ENCODE measurements around the gene LRRFIP1.
A peak's percentile ranks its signal among the peaks of the same experiment; 100 is the strongest.
"Not testable (repeated sequence)": the region's sequence is repeated elsewhere in the genome, so short reads cannot be mapped to it uniquely, and the experiment has no call there.

LRRFIP1 gene

GRCh38 chr2:237732070-237732469, 104.7 kb downstream of the LRRFIP1 start:
- DNase-seq: no peak

- no peak for DNase-seq
Measured at GRCh38 chr2:237732790-237733381, 105.5 kb downstream of the LRRFIP1 start.

GRCh38 chr2:237733677-237734300, 106.4 kb downstream of the LRRFIP1 start:
- DNase-seq: no peak

- no peak for DNase-seq
Measured at GRCh38 chr2:237734905-237735623, 107.7 kb downstream of the LRRFIP1 start.

- no peak for DNase-seq
Measured at GRCh38 chr2:237735798-237736197, 108.4 kb downstream of the LRRFIP1 start.

GRCh38 chr2:237736783-237737182, 109.4 kb downstream of the LRRFIP1 start:
- no peak for DNase-seq

- DNase-seq: no peak
Measured at GRCh38 chr2:237737196-237737865, 109.9 kb downstream of the LRRFIP1 start.

DNA sequence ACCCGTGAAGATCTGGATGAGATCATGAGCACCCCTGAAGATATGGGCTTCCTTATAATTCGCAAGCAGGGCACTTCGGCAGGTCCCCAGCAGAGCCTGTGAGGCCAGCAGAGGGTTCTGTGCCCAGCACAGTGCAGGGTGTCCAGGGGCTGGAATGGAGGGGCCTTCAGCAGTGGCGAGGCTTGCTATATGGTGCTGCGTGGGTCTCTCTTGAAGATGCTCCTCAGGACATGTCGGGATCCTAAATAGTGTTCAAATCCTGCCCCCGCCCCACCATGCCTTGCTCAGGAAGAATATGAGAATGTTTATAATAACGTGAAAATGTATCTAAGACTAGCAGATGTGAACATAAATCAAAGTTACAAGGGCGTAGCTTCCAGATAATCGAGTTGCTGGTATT, 110.9 kb downstream of the LRRFIP1 start:
- DNase-seq: no peak

GRCh38 chr2:237739101-237739500, 111.7 kb downstream of the LRRFIP1 start:
- DNase-seq: no peak

- no peak for DNase-seq
Measured at GRCh38 chr2:237742191-237742590, 114.8 kb downstream of the LRRFIP1 start.

GRCh38 chr2:237742614-237743013, 115.2 kb downstream of the LRRFIP1 start:
- no peak for DNase-seq

DNA sequence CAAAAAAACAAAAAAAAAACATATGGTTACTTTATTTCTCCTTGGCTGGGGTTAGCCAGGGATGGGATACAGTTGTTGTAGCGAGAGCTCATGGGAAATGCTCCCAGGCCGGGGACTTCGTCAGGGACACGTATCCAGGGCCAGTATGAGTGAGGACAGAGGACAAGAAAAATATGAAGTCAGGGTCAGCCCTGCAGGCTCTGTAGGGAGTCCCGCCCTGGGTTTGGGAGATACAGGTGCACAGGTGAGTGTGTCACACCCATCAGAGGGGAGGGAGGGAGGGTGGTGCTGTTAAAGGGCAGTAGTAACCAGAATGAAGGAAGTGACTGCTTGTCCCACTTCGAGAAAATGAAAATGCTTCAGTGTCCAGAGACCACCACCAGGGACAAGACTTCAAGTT, 115.6 kb downstream of the LRRFIP1 start:
- DNase-seq: no peak

DNA sequence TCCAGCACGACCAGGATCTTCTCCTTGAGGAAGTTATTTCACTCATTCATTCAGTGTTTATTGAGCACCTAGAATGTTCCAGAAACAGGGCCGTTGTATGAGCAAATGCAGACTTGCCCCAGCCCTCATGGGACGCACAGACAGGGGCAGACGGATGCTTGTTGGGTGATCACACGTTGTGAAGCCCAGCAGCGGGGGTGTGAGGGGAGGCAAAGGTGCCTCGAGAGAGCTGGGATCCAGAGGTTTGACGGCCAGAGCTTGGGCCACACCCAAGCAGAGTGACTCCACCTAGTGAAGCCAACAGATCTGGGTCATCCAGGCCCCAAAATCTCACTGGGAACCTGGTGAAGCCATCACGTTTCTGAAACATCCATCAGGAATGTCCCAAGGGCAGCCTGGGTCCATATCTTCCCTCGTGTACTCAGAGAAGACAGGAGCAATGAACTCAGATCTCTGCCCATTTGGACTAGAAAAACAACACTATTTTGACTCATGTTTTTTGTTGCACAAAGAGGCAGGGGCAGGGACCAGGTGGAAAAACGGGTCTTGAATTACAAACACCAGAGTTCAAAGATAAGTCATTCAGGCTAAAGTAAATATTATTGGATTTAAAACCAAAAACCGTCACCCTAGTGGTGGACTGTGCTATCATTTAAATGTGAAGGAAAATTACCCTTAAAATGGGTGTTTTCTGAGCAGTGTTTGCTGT, 116.3 kb downstream of the LRRFIP1 start:
- DNase-seq: no peak

- DNase-seq: no peak
Measured at GRCh38 chr2:237744270-237744612, 116.9 kb downstream of the LRRFIP1 start.

DNA sequence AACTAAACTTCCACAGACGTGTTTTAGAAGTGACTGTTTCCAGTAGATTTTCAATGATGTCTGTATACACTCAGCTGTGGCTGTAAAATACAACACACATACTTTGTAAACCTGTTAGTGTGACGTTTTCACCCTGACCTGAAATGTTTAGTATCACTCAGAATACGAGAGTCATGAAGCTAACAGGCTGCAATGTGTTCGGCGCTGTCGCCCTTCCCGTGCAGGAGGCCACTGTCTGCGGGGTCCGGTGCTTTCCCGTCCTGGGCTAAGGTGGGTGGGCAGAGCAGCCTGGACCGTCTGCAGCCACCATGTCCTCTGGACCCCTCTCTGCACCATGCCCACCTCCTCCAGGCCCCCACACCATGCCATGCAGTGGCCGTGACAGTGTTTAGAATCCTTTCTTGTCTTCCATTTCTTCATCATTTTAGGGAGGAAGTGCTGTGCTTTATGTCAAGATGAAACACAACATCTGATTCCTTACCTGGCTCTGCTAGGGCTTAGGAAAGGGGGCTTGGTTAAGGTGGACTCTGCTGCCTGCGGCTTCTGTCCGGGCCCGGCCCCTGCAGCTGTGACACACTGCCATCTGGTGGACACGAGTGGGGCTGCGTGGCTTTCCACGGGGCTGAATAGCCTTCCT, 117.3 kb downstream of the LRRFIP1 start:
- peak; percentile 24 for DNase-seq

DNA sequence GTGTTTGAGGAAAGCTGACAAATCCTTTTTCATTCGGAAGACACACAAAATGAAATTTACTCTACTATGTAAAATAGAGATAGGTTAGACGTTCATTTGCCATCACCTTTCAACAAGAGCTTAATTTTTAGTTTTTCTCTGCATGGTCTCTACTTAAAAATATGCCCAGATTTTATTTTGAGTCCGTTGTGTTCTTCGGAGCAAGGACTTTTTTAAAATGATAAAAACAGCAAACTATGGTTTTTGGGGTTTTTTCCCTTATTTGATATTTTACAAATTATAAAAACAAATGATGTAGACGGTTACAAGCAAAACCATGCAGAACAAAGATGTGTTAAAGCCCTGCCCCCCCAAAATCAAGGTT, 117.8 kb downstream of the LRRFIP1 start:
- no peak for DNase-seq

GRCh38 chr2:237746302-237747080, 119.1 kb downstream of the LRRFIP1 start:
- no peak for DNase-seq

- no peak for DNase-seq
Measured at GRCh38 chr2:237747189-237747588, 119.8 kb downstream of the LRRFIP1 start.

DNA sequence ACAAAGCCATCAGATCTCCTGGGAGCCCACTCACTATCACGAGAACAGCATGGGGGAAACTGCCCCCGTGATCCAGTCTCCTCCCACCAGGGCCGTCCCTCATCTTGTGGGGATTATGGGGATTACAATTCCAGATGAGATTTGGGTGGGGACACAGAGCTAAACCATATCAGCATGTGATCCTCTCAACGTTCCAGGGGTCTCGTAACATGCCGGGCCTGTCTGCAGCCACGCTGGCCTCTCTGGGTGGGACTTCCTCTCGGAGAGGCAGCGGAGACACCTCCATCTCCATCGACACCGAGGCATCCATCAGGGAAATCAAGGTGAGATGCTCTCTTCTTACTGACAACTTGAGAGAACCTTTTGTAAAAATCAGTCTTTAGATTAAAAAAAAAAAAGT, 121.6 kb downstream of the LRRFIP1 start:
- DNase-seq: no peak

DNA sequence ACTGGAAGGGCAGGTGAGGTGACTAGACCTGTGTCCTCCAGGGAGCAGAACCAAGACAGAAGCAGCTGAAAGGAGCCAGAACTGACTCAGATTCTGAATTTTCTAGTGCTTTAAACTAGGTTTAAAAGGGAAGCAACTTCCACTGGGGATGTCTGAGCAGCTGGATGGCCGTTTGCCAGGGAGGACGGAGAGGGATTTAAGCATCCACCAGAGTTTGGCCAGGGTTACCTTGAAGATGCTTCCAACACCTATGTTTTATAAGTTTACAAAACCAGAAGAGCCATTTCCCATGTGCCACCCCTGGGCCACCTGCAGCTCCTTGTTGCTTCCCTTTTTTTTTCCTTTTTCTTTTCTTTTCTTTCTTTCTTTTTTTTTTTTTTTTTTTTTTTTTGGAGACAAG, 122.6 kb downstream of the LRRFIP1 start:
- DNase-seq: no peak

- not testable (repeated sequence) for DNase-seq
Measured at GRCh38 chr2:237750441-237750840, 123.1 kb downstream of the LRRFIP1 start.

GRCh38 chr2:237752761-237753165, 125.4 kb downstream of the LRRFIP1 start:
- no peak for DNase-seq

Measured in KG1 (cell line).